Calu3 (cell line): Measurements from ENCODE around the gene RCVRN. TPM values are rescaled to one million over a fixed set of nuclear protein-coding genes. Genes with fewer than 3 reads are reported as not detected.

Source experiments
- BruUV-seq: library from RNA; stranded (reverse); fragments of 400-500 nt; replicated peaks from 2 replicates; lab custom pipeline; 2021; lab: Mats Ljungman, UMichigan
- CTCF ChIA-PET: fragments of 300-600 bp; sonication (Branson Sonifier 250); formaldehyde crosslinking; loops from one replicate; lab custom pipeline; 2022; ENCODE audit warnings: antibody characterized with exemption; lab: Charles Lee
- DNase-seq: peaks from one replicate; pipeline ENCODE4 v3.0.0; 2022
- H3K27ac Mint-ChIP-seq: one replicate; pipeline ENCODE4 v1.8.0; 2022; ENCODE audit warnings: mixed read lengths; ENCODE audit not compliant: unreplicated experiment
- H3K27me3 Mint-ChIP-seq: one replicate; pipeline ENCODE4 v1.8.0; 2022; ENCODE audit warnings: mixed read lengths; ENCODE audit not compliant: unreplicated experiment
- H3K36me3 Mint-ChIP-seq: one replicate; pipeline ENCODE4 v1.8.0; 2022; ENCODE audit warnings: mild to moderate bottlenecking, moderate library complexity, mixed read lengths; ENCODE audit not compliant: insufficient read depth, unreplicated experiment
- H3K4me1 Mint-ChIP-seq: one replicate; pipeline ENCODE4 v1.8.0; 2022; ENCODE audit warnings: mild to moderate bottlenecking, low read depth, mixed read lengths; ENCODE audit not compliant: unreplicated experiment
- H3K4me3 Mint-ChIP-seq: one replicate; pipeline ENCODE4 v1.8.0; 2022; ENCODE audit warnings: mild to moderate bottlenecking, low read depth, moderate library complexity, mixed read lengths; ENCODE audit not compliant: unreplicated experiment
- H3K9me3 Mint-ChIP-seq: one replicate; pipeline ENCODE4 v1.8.0; 2022; ENCODE audit warnings: low read depth, mixed read lengths; ENCODE audit not compliant: unreplicated experiment
- intact Hi-C: fragments of 100-400 bp; cut with micrococcal nuclease; formaldehyde crosslinking; loops from one replicate; pipeline ENCODE4 v1.10.0; 2022; ENCODE audit not compliant: unreplicated experiment
- total RNA-seq: library from RNA; stranded (reverse); gene quantifications from 2 replicates; pipeline ENCODE4 v1.2.3, GENCODE V29; 2022
- TF ChIP-seq, protein P1 (sequence below): fragments of 200-600 bp; IDR thresholded peaks from one replicate; pipeline ENCODE4 v1.8.0; 2022; ENCODE audit warnings: antibody characterized with exemption; ENCODE audit not compliant: unreplicated experiment

RCVRN gene
- total RNA-seq, 1 experiment from 2014 or later: not detected

DNA sequence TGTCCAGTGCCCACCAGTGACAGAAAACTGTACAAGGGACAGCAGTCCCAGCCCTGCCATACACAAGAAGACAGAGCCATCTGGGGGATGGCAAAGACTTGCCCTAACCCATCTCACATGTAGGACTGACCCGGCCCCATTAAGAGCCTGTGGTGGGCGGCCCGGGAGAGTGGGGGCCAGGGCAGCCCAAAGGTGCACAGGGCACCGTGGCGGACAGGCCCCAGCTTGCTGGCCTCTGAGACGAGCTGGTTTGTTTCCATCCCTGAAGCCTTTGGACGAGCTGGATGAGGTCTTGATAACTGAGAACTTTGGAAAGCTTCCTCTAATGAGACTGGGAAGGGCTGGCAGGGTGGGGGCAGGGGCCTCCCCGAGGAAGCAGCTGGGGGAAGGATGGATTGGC is 11.0 kb upstream of the RCVRN start:
- BruUV-seq: no TSS peak
- Mint-ChIP-seq H3K27ac (no peak overlapping the region), H3K9me3 (no peaks in the 10 kb centered on the region), H3K4me1 (no peaks in the 10 kb centered on the region), H3K4me3 (no peak overlapping the region), H3K36me3 (no peaks in the 10 kb centered on the region), H3K27me3 (peaks cover 36% of the 10 kb centered on the region)
- CTCF ChIA-PET: no interaction called here
- TF ChIP-seq, protein P1, sequence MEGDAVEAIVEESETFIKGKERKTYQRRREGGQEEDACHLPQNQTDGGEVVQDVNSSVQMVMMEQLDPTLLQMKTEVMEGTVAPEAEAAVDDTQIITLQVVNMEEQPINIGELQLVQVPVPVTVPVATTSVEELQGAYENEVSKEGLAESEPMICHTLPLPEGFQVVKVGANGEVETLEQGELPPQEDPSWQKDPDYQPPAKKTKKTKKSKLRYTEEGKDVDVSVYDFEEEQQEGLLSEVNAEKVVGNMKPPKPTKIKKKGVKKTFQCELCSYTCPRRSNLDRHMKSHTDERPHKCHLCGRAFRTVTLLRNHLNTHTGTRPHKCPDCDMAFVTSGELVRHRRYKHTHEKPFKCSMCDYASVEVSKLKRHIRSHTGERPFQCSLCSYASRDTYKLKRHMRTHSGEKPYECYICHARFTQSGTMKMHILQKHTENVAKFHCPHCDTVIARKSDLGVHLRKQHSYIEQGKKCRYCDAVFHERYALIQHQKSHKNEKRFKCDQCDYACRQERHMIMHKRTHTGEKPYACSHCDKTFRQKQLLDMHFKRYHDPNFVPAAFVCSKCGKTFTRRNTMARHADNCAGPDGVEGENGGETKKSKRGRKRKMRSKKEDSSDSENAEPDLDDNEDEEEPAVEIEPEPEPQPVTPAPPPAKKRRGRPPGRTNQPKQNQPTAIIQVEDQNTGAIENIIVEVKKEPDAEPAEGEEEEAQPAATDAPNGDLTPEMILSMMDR: no peak
- intact Hi-C loops: no loop called here
- no peak for DNase-seq

- peaks cover 4% of the 10 kb centered on the region for H3K36me3 Mint-ChIP-seq
- no peak for DNase-seq
- CTCF ChIA-PET: no interaction called here
- BruUV-seq: no TSS peak
- H3K27ac Mint-ChIP-seq: no peak overlapping the region
- H3K9me3 Mint-ChIP-seq: no peaks in the 10 kb centered on the region
- H3K4me1 Mint-ChIP-seq: no peaks in the 10 kb centered on the region
- TF ChIP-seq, protein P1: no peak
- intact Hi-C loops: no loop called here
- no peak overlapping the region for H3K4me3 Mint-ChIP-seq
- H3K27me3 Mint-ChIP-seq: peaks cover 43% of the 10 kb centered on the region
Observed at GRCh38 chr17:9913476-9913875, 8.4 kb upstream of the RCVRN start.

DNA sequence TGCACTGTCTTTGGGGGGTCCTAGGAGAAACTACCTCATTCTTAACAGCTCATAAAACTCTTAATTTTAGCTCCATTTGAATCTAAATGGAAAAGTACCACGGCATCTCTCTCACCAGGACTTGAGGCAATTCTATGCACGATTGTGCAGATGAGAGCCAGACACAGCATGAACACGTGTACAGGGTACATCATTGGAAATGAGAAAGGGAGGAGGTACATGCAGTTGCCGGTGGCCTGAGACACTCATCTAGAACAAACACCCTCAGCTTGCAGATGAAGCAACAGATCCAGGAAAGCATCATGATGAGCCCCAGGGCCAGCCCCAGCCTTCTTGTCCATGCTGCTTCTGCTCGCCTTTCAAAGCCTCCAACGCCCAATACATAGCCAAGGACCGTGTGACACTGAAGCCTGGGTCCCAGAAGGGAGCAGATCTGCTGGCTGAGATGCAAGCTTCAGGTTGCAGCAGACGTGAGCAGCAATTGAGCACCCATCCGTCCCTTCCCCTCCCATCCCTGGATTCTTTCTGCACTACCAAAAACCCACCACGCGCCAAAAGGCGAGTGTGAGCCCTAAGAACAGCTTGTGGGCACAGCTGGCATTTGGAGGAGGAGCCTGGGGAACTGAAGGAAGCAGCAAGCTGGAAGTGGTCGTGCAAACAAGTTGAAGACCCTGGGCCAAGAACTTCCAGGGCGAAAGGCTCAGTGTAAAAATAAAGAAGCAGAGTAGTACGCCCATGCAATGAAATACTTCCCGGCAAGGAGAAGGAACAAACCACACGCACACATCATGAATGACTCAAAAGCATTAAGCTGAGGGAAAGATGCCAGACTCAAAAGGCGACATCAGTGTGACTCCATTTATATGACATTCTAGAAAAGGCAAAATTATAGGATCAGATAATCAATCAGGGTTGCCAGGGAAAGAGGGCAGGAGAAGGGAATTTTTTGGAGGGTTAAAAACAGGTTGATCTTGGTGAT is 7.3 kb upstream of the RCVRN start:
- no peak for DNase-seq
- Mint-ChIP-seq H3K4me1 (no peaks in the 10 kb centered on the region), H3K4me3 (no peak overlapping the region), H3K36me3 (peaks cover 4% of the 10 kb centered on the region), H3K9me3 (no peaks in the 10 kb centered on the region), H3K27me3 (peaks cover 44% of the 10 kb centered on the region), H3K27ac (no peak overlapping the region)
- intact Hi-C loops: no loop called here
- no TSS peak for BruUV-seq
- CTCF ChIA-PET: no interaction called here
- TF ChIP-seq, protein P1: no peak

DNA sequence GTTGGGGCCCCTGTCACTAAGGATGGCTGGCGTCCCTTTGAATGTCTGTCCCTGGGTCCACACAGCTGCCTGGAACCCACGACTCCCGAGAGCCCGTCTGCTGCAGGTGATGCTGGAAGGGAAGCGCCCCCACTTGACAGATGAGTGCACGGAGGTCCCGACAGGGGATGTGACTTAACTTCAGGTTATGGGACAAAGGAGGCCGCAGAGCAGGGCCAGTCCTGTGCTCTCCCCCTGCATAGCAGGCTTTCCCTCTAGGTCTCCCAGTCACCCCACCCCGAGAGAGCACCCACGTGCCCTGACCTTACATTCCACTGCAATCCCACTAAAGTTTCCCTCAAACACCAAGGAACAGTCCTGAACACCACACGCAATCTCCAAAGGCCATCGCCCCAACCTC is 6.0 kb upstream of the RCVRN start:
- CTCF ChIA-PET: no interaction called here
- intact Hi-C loops: no loop called here

More for the DNA sequence above, 6.0 kb upstream of the RCVRN start:
- DNase-seq: no peak
- no TSS peak for BruUV-seq
- Mint-ChIP-seq H3K4me3 (no peak overlapping the region), H3K4me1 (no peaks in the 10 kb centered on the region), H3K9me3 (no peaks in the 10 kb centered on the region), H3K27ac (no peak overlapping the region), H3K36me3 (peaks cover 4% of the 10 kb centered on the region), H3K27me3 (peaks cover 43% of the 10 kb centered on the region)
- TF ChIP-seq, protein P1: no peak
